ENCODE measurements around the gene PTPN22.

Gene PTPN22

DNA sequence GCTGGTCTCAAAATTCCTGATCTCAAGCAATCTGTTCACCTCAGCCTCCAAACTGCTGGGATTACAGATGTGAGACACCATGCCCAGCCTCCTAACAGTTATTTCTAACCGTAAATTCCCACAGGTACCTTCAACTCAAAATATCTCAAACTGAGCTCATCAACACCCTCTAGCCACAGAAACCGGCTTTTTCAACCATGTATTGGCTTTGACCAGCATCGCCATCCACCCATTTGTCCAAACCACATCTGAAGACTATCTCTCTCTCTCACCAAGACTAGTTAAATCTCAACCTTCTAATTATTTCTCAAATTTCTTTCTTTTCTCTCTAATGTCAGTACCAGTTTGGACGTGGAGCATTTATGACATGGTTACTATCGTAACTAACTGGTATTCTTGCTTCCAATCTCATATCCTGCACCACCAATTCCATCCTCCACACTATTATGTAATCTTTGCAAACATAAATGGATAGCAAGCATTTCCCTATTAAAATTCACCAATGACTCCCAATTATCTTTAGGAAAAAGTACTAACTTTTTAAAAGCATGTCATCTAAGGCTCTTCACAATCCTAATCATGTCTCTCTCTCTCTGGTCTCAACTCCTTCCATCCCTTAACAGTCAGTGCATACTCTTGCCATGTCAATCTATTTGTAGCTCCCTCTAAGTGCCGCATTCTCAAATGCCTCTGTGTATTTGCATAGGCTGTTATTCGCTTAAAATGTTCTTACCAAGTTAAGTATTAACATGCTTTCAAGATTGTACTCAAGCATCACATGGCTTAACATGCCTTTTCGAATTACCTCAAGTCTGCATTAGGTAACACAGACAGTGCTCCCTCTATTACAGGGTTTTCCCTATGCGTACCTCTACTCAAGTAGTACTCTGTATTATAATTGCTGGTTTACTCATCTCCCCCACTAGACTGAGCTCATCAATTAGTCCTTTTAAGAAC lies 77.4 kb downstream of the PTPN22 start:
- DNase-seq, result no peak

GRCh38 chr1:113792986-113793385 lies 78.5 kb downstream of the PTPN22 start:
- no peak for DNase-seq

- DNase-seq, result no peak
Observed at GRCh38 chr1:113792471-113792870, 79.0 kb downstream of the PTPN22 start.

GRCh38 chr1:113788802-113789201 lies 82.7 kb downstream of the PTPN22 start:
- DNase-seq, result no peak

- no peak for DNase-seq
Observed at GRCh38 chr1:113787663-113788062, 83.8 kb downstream of the PTPN22 start.

- DNase-seq, result no peak
Observed at GRCh38 chr1:113786069-113786468, 85.4 kb downstream of the PTPN22 start.

DNA sequence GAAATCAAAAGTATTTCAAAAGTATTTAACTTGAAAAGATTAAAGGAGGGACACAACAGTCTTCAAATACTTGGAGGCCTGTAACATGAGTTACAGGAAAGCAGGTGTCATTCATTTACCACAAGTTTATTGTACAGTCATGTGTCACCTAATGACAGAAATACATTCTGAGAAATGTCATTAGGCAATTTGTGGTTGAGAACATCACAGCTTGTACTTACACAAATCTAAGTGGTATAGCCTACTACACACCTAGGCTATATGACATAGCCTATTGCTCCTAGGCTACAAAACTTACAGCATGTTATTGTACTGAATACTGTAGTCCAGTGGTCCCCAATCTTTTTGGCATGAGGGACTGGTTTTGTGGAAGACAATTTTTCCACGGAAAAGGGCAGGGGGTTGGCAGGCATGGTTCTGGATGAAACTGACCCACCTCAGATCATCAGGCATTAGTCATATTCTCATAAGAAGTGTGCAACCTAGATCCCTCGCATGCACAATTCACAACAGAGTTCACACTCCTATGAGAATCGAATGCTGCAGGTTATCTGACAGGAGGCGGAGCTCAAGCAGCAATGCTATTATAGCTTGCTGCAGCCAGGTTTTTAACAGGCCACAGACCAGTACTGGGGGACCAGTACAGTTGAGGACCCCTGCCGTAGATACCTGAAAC lies 87.3 kb downstream of the PTPN22 start:
- no peak for DNase-seq

GRCh38 chr1:113783254-113784103 lies 88.0 kb downstream of the PTPN22 start:
- no peak for DNase-seq

DNA sequence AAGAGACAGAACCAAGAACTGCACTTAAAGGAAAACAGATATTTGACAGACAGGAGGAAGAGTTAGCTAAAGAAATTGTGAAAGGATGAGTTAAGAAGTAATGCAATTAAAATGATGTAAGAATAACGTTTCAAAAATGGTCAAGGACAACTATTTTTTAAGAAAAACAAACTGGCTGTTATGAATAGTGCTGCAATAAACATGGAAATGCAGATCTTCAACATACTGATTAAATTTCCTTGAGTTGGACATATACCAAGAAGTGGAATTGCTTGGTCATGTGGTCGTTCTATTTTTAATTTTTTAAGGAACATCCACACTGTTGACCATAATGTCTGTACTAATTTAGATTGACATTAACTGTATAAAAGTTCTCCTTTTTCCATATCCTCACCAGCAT lies 89.1 kb downstream of the PTPN22 start:
- no peak for DNase-seq

DNA sequence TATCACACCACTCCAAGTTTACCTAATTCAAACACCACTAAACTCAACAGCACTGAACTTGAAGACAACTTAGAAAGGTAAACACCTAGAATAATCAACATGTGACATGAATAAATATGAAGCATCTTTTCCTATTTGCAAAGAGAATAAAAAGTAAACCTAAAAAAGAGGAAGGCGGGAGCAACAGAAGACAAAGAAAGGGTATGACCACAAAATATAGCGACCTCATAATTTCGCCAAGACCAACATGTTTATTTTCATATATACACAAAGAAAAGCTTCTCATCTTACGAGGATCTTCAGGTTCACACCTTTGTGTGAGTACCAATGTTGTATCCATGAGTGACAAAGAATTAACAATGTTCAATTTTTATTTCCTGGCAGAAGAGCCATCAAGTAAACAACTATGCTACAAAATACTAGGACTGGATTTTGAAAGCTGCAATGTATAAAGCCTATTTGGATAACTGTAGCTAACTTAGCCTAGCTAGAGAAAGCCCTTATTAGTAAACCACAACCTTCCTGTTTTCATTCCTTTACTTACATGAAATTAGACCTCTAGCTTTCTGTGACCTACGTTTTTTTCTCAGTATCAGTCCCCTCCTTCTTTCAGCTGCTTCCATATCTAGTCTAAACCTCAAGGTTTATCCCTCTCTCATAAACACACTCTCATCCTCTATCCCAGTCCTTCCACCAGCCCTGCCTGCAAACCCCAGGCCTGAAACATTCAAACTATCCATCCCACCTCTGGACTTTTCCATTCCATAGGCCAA lies 91.0 kb downstream of the PTPN22 start:
- DNase-seq, result no peak

DNA sequence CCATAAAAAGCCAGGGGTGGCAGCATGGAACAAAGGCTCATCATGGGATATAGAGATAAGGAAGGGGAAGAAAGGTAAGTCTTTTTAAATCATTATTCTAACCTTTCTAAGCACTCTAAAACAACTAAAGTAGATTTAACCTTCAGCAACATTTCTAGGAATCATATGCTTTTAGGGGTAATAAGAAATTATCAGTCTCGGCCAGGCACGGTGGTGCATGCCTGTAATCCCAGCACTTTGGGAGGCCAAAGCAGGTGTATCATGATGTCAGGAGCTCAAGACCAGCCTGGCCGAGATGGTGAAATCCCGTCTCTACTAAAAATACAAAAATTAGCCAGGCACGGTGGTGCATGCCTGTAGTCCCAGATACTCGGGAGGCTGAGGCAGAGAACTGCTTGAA lies 92.0 kb downstream of the PTPN22 start:
- DNase-seq, result no peak

GRCh38 chr1:113777561-113777960 lies 94.0 kb downstream of the PTPN22 start:
- DNase-seq, result no peak

DNA sequence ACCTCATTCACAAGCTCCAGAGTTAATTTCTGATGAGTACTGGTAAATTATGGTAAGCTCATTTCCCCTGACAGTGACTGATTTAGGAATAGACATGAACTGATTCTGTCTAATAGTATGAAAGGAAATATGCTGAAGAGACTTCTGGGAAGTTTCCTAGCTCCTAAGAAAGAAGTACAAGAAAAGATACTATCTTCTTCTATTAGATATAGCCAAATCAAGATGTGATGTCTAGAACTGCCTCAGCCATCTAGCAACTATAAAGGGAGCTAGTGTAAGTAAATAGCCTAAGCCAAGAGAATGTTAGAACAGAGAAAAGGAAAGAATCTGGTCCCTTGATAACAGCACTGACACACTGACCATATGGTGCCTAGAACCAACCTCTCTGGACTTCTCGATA lies 101.5 kb downstream of the PTPN22 start:
- DNase-seq, result no peak

- no peak for DNase-seq
Observed at GRCh38 chr1:113769601-113769970, 101.9 kb downstream of the PTPN22 start.

DNA sequence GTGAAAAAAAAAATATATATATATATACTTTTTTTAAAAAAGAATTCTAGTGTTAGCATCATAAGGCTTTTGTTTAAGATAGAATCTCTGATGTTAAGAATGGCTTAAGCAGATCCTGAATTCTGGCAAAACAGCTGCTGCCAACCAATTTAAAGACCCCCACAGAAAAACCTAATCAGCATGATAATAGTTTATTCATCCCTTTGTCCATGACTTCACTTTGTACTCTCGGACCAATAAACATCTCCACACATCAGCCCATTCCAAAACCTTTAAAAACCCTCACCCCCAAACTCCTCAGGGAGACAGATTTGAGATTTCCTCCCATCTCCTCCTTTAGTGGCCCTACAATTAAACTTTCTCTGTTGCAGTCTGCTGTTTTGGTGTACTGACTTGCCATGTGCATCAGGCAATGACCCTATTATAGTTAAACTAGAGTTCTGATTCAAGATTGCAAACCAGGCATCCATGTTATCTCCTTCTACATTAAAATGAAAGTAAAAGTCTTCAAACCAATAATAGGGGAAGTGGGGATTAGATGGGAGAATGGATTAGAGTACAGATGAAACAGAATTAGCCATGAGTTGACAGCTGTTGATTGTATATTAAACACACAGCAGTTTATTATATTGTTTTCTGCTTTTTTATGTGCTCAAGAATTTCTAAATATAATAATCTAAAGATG lies 102.5 kb downstream of the PTPN22 start:
- no peak for DNase-seq

DNA sequence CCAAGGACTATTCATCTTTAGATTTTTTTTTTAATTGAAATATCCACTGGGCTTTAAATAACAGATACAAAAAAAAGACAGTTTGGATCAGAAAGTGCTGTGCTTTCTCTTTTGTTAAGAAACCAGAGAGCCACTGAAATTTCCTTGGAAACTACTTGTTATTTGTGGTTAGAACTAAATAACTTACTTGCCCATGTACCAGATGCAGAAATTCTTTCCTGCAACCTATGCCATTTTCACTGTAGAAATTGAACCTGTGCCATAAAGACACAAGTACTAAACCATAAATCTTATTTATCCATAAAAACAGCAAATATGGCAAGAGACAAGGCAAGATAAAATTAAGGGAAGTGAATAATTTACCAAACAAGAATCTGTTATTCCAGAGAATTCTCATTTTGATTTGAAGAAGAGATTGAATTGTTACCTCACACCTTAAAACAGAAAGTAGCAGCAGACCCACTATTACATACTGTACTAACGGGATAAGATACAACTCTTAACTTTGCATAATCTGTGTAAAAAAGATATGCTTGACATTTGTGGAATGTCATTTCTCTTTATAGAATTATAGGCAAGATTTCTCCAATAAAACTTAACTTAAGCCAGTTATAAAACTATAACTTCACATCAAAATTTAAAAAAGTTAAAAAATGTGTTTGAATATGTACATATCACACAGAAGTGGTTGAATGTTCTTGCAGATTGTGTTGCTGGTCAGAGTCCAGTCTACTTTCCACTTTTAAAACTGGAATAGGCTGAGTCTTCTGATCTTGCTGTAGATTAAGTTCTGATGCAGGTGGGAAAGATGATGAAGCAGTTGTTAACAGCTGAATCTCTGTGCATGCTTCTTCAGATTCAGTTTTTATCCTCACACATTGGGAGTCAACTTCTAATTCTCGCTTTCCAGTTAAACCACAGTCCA lies 105.9 kb downstream of the PTPN22 start:
- DNase-seq, result no peak
